Liver (tissue), 3 donors: Measurements from ENCODE around the gene CNOT10.
"Not testable (repeated sequence)": the region's sequence is repeated elsewhere in the genome, so short reads cannot be mapped to it uniquely, and the experiment has no call there.

ENCODE experiments used
- FOXA1 ChIP-seq: IDR thresholded peaks from 2 replicates; pipeline ENCODE4 v1.6.1; 2016; ENCODE audit warnings: antibody characterized with exemption
- GABPA ChIP-seq, 2 donors: IDR thresholded peaks in 1 of 2; conservative IDR thresholded peaks in 1 of 2; 2 replicates each; pipeline ENCODE4 v1.6.1; 2016; ENCODE audit warnings: antibody characterized with exemption in 2 of 2, mild to moderate bottlenecking in 1 of 2, moderate library complexity in 1 of 2
- RAD21 ChIP-seq, 2 donors: IDR thresholded peaks; 2 replicates each; pipeline ENCODE4 v1.6.1; 2016; ENCODE audit warnings: antibody characterized with exemption in 2 of 2, mild to moderate bottlenecking in 2 of 2
- TF ChIP-seq, protein P1 (sequence below): fragments of 150-350 bp; IDR thresholded peaks from 2 replicates; pipeline ENCODE4 v1.5.1; 2017; ENCODE audit warnings: improper control_type of control experiment, low read depth, low read length; ENCODE audit not compliant: missing input control
- TF ChIP-seq, protein P2 (sequence below): IDR thresholded peaks from 2 replicates; pipeline ENCODE4 v1.6.1; 2016; ENCODE audit warnings: antibody characterized with exemption
- TF ChIP-seq, protein P3 (sequence below): IDR thresholded peaks from 2 replicates; pipeline ENCODE4 v1.6.1; 2016; ENCODE audit warnings: antibody characterized with exemption, mild to moderate bottlenecking
- donor health status: healthy.
- donor health status: healthy.

DNA sequence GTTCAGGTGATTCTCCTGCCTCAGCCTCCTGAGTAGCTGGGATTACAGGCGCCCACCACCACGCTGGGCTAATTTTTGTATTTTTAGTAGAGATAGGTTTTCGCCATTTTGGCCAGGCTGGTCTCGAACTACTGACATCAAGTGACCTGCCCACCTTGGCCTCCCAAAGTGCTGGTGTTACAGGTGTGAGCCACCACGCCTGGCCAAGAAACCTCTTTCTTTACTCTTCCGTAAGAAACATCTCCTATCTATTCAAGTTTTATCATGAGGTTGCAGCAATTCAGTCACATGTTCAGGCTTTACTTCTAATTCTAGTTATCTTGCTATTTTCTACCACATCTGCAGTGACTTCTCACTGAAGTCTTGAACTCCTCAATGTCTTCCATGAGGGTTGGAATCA, 15.8 kb upstream of the CNOT10 start:
- TF ChIP-seq, protein P1, sequence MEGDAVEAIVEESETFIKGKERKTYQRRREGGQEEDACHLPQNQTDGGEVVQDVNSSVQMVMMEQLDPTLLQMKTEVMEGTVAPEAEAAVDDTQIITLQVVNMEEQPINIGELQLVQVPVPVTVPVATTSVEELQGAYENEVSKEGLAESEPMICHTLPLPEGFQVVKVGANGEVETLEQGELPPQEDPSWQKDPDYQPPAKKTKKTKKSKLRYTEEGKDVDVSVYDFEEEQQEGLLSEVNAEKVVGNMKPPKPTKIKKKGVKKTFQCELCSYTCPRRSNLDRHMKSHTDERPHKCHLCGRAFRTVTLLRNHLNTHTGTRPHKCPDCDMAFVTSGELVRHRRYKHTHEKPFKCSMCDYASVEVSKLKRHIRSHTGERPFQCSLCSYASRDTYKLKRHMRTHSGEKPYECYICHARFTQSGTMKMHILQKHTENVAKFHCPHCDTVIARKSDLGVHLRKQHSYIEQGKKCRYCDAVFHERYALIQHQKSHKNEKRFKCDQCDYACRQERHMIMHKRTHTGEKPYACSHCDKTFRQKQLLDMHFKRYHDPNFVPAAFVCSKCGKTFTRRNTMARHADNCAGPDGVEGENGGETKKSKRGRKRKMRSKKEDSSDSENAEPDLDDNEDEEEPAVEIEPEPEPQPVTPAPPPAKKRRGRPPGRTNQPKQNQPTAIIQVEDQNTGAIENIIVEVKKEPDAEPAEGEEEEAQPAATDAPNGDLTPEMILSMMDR: not testable (repeated sequence)
- TF ChIP-seq, protein P2, sequence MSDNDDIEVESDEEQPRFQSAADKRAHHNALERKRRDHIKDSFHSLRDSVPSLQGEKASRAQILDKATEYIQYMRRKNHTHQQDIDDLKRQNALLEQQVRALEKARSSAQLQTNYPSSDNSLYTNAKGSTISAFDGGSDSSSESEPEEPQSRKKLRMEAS: not testable (repeated sequence)
- not testable (repeated sequence) for TF ChIP-seq FOXA1; RAD21 (IDR thresholded peaks at IDR 0.05); GABPA (IDR thresholded peaks at IDR 0.05 in 1 of 2, conservative IDR thresholded peaks at IDR 0.05 in 1 of 2)
- TF ChIP-seq, protein P3, sequence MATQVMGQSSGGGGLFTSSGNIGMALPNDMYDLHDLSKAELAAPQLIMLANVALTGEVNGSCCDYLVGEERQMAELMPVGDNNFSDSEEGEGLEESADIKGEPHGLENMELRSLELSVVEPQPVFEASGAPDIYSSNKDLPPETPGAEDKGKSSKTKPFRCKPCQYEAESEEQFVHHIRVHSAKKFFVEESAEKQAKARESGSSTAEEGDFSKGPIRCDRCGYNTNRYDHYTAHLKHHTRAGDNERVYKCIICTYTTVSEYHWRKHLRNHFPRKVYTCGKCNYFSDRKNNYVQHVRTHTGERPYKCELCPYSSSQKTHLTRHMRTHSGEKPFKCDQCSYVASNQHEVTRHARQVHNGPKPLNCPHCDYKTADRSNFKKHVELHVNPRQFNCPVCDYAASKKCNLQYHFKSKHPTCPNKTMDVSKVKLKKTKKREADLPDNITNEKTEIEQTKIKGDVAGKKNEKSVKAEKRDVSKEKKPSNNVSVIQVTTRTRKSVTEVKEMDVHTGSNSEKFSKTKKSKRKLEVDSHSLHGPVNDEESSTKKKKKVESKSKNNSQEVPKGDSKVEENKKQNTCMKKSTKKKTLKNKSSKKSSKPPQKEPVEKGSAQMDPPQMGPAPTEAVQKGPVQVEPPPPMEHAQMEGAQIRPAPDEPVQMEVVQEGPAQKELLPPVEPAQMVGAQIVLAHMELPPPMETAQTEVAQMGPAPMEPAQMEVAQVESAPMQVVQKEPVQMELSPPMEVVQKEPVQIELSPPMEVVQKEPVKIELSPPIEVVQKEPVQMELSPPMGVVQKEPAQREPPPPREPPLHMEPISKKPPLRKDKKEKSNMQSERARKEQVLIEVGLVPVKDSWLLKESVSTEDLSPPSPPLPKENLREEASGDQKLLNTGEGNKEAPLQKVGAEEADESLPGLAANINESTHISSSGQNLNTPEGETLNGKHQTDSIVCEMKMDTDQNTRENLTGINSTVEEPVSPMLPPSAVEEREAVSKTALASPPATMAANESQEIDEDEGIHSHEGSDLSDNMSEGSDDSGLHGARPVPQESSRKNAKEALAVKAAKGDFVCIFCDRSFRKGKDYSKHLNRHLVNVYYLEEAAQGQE: not testable (repeated sequence)
